GM19351 (cell line): Measurements from ENCODE around the gene FBLN2.
"Not testable (repeated sequence)": the region's sequence is repeated elsewhere in the genome, so short reads cannot be mapped to it uniquely, and the experiment has no call there.

Source experiments
- ATAC-seq: cut with Tn5 transposase; IDR thresholded peaks from one replicate; pipeline ENCODE4 v1.9.1; 2021; ENCODE audit warnings: mild to moderate bottlenecking, moderate library complexity; ENCODE audit not compliant: unreplicated experiment

Gene FBLN2

DNA sequence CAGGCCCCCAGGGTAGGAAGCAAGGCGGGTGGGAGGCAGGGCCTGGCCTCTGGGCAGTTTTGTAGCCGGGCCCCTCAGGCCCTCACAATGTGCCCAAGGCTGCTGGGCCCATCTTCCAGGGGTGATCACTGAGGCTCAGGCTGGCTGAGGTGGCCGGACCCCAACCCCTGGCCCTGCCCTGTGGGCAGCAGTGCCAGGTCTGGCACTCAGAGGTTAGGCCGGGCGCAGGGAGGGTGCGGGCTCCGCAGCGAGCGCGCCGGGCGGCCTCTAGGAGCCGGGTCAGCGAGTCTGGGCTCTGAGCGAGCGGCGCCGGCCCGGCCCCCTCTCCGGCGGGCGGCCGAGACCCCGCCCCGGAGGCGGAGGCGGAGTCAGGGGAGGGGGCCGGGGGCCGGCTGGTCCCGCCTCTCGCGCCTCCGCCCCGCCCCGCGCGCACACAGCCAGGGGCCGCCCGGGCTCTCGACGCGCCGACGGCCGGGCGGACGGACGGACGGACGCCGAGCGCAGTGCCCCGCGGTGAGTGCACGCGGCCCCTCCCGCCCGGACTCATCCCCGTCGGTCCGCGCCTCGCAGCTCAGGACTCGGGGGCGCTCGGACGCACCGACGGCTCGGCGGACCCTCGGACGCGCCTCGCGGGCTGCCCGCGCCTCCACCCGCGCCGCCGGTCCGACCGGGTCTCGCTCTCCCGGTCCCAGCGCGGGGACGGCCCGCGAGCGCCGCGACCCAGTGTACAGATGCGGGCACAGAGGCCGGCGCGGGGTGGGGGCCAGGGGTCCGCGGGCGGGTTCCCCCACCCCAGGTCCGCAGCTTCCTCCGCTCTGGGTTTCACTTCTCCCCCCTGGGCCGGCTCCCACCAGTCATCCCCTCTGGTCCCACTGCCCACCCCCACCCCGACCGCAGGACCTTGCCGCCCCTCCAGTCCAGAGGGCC lies at the start of gene FBLN2:
Gene FBLN2, plus strand, starts transcription at position 430 of the 927 bp plus-strand sequence. CDS start 21,231 bp downstream, outside the sequence.
- ATAC-seq: no peak

DNA sequence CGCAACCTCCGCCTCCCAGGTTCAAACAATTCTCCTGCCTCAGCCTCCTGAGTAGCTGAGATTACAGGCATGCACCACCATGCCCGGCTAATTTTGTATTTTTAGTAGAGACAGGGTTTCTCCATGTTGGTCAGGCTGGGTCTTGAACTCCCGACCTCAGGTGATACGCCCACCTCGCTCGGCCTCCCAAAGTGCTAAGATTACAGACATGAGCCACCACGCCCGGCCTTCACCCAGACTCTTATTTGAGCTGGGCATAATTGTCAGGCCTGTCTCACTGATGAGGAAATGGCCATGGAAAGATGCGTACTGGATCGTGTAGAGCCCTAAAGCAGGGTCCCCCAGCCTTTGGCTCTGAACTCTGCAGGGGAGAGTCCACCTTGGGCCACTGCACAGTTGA lies 49.7 kb upstream of the FBLN2 start:
- ATAC-seq: not testable (repeated sequence)

DNA sequence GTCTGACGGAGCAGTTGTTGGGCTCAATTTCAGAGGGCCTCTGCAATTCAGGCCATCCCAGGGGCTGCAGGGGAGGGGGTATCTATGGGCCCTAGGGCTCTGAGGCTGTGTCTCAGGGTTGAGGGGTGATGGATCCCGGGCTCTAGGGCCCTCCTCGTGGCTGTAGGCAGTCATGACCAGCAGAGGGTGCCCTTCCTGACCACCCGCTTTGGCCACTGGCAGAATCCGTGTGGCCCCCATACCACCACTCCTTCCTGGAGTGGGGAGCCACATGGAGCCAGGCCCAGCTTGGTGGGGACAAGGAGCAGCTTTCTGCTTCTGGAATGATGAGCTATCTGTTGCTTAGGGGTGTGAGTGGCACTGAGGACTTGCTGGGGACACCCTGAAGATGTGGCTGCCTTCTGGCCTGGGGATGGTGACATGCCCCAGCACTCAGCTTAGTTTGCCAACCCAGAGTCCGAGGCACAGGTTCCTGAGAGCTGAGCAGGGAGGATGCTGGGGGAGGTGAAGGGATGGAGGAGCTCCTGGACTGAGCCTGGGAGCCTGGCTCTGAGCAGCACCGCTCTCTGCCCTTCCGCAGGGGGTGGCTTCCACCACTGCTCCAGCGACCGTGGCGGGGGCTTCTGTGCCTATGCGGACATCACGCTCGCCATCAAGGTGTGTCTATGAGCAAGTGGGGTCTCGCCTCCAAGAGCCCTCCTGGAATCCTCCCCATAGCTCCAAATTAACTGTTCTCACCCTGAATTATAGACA lies 48.6 kb upstream of the FBLN2 start:
- peak; percentile 45 for ATAC-seq

DNA sequence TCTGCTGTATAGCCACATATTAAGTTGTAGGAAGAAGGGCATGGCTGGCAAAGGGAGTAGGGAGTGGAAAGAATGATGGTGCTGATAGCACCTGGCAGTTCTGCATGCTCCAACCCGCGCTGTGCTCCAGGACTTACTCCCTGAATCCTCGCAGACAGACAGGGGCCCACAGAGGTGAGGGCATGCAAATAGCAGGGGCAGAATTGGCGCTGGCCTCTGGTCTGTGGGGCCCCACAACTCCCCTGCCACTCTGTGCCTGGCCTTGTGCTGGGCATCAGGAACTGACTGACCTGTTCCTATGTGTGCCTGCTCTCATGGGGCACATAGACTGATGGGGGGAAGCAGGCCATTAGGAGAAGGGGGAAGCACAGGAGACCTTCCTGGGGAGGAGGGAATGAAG lies 47.9 kb upstream of the FBLN2 start:
- no peak for ATAC-seq

DNA sequence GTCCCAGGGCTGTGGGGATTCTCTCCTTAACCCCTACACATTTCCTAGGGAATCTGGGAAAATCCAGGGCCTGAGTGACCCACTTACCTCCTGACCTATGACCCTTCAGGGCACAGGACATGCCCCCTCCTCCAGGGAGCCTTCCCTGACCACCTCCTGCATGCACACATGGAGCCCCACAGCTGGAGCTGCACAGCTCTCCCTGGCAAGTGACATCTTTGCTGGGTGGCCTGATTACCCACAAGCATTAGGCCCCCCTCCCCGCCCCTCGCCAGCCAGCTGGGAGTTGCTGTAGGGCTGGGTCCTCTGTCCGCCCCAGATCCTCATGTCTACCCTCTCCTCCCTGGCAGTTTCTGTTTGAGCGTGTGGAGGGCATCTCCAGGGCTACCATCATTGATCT lies 47.4 kb upstream of the FBLN2 start:
- no peak for ATAC-seq

DNA sequence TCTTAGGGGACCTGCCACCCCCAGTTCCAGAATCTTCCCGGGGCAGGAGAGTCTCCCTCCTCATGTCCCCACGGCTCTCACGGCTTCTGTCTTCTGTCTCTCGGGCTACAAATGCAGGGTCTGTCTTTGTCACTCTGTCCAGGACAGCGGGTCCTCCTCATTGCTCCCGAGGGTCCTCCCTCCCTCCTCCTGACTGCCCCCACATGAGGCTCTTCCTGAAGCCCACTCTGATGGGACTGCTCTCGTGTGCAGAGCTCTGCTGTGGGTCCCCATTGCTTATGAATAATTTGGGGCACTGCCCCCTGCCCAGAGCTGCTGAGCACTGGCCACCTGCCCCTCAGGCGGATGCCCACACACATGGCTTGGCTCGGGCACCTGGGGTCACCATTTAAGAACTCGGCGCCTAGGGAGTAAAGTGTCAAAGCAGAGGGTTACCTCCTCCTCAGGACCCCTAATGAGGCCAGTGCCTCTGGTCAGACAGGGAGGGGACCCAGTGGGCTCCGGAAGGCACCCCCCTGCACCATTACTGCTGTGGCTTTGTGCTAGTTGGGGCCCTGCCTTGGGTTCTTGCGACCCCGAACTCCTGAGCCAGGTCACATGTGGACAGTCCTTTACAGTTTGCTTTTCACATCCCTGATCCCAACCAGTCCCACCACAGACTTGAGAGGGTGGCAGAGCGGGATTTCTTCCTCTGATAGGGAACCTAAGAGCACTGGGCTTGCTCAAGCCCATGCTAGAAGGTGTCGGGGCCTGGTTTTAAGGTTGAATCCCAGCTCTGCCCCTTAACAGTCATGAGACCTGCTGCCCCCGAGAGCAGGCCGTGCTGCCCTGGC lies 46.8 kb upstream of the FBLN2 start:
- ATAC-seq: no peak

DNA sequence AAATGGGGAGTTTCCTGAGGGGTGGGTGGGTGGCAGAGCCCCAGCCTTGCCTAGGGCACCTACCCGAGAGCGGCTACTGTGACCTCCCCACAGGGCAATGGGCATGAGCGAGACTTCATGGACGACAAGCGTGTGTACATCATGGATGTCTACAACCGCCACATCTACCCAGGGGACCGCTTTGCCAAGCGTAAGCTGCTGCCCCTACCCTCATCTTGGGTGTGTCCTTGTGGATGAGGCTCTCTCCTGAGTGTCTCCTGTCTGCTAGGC lies 46.2 kb upstream of the FBLN2 start:
- ATAC-seq: no peak

DNA sequence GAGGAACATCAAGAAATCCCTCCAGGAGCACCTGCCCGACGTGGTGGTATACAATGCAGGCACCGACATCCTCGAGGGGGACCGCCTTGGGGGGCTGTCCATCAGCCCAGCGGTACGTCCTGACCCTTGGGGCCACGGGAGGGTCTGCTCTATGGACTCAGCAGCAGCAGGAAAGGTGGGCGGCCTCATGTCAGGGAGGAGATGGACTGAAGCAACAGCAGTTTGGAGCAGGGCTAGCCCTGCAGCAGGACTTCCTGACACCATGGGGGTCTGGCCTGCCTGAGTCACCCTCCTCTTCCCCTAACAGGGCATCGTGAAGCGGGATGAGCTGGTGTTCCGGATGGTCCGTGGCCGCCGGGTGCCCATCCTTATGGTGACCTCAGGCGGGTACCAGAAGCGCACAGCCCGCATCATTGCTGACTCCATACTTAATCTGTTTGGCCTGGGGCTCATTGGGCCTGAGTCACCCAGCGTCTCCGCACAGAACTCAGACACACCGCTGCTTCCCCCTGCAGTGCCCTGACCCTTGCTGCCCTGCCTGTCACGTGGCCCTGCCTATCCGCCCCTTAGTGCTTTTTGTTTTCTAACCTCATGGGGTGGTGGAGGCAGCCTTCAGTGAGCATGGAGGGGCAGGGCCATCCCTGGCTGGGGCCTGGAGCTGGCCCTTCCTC lies 44.6 kb upstream of the FBLN2 start:
- no peak for ATAC-seq

DNA sequence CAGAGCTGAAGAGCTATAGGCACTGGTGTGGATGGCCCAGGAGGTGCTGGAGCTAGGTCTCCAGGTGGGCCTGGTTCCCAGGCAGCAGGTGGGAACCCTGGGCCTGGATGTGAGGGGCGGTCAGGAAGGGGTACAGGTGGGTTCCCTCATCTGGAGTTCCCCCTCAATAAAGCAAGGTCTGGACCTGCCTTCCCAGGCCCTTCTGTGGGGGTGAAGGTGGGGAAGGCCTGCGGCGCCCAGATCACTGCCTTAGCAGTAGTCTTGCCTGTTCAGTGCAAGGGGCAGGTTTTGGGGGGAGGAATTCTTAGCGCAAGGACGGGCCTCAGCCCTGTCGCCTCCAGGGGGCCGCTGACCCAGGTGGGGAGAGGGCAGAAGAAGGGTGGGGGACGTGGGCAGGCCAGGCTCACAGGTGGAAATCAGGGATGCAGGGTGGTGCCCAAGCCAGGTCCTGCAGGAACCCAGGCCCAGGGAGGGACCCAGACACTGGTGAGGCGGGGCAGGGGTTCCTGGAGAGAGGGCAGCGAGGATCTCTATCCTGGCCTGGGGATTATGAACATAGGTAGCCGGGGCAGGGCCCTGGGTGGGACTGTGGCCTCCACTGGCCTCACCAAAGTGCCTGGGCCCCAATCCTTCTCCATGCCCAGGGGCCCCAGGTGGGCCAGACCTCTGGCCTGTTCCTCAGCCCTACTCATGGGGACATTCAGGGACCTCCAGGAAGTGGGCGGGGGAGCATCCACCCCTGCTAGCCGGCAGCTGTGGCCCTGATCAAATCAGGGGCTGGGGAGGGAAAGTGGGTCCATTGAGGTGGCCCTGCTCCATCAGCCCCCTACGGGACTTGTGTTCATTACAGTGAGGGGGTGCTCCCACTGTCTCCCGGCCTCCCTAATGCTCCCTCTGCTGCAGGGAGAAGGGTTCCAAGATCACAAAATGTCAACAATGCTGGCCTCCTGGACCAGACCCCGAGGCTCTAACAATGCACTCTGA lies 43.5 kb upstream of the FBLN2 start:
- ATAC-seq: no peak

DNA sequence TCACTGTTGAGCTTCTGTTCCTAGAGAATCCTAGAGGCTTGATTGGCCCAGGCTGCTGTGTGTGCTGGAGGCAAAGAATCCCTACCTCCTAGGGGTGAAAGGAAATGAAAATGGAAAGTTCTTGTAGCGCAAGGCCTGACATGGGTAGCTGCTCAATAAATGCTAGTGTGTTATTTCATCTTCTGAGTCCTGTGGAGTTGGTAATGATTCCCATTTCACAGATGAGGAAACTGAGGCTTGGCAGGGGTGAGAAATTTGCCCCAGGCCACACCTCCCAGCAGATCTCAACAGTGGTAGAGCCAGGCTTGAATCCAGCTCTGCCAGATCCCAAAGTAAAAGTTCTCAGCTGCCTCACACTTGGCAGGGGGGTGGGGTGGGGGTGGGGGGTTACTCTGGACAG lies 42.7 kb upstream of the FBLN2 start:
- ATAC-seq: no peak

DNA sequence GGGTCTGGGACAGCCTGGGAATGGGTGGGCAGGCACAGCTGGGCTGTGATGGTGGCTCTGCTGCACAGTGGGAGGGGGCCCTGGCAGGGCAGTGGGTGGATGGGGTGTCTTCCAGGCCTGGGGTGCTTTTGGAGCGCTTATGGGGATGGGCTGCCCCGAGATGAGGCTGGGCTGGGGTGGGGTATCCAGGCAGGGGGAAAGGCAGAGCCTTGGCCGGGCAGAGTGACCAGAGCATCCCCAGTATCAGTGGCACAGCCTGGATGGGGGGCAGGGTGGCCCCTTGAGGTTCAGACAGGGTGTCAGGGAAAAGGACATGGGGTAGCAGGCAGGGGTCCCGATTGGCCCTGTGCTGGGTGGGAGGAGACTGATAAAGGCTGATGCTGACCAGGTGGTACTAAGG lies 42.2 kb upstream of the FBLN2 start:
- ATAC-seq: no peak

DNA sequence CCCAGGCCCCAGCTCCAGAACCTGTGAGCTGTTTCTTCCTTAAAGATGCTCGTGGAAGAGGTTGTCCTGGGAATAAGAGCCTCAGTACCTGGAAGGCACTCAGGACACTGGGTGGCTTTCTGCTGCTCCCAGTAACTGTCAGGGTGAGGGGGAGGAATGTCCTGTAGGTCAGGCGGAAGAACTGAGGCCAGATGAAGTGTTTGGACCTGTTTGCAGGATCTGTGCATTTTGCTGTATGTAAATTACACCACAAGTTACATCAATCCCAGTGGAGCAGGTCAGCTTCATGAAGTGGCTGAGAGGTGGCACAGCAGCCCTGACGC lies 41.7 kb upstream of the FBLN2 start:
- no peak for ATAC-seq

DNA sequence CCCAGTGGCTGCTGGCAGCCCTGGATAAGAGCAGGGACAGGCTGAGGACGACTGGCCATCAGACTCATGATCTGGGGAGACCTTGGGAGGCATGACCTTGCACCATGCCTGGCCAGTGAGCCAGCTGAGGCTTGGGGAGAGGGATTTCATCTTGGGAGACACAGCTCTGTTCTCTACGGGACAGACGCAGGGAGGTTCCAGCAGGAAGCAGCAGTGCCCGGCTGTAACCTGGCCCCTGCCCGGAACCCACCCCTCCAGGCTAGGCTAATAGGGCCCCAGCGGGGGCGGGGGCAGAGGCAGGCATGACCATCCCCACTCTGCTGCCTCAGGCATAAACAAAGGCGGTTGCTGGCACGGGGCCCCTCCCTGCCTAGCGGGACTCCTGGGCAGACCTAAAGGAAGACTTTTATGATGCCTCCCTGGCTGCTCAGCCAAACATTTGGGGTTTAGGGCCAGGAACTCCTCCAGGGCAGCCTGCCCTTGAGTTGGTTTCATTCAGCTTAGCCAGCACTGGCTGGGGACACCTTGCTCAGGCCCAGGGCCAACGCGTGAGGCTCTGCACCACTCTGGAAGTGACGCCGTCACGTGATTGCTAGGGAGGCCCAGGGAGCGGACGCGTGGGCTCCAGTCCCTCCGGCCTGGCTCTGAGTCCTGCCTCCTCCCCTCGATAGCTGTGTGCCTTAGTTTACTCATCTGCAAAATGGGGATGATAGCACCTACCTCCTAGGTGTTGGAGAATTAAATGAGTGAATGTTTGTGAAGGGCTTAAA lies 41.2 kb upstream of the FBLN2 start:
- ATAC-seq: no peak

DNA sequence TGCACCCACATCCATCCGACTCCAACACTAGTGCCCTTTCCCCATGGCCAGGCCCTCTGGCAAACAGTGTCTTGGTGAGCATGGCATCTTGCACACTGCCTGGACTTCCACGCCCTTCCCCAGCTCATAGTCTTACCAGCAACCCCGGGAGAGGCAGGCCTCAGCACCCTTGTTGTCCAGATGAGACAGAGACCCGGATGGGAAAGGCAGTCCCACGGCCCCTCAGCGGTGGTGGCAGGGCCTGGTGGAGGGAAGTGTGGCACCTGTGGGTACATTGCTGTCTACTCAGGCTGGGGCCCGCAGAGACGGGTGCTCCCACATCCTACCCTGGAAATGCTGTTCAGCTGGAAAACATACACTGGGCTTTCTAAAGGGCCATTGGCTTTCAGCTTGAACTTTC lies 40.4 kb upstream of the FBLN2 start:
- ATAC-seq: no peak

DNA sequence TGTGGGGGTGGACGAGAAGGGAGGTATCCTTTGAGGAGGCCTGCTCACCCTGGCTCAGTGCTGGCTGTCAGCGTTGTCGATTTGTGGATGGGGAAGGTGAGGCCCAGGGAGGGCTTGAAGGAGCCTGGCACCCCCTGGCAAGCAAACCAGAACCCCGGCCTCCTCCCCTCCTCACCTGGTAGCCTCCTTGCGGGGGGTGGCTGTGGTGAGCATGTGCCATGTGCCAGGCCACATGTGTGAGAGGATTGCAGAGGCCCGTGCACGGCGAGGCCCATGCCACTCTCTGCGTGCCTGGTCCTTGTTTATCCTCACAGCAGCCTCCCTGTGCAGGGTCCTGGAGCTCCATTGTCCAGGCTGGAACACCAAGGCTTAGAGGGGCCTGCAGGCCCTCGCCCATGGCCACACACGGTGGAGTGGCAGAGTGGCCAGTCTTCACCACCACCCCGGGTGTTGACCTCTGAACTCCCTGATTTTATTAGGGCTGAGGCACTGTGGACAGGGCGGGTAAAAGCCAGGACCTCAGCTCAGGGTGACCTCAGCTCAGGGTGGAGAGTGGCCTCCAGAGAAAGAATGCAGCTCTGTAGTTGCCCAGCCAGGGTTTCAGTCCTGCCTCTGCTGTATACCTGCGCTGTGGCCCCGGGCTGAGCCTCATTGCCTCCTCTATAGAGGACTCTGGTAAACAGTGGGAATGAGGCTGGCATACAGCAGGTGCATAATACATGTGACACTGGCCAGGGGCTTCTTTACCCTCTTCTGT lies 39.7 kb upstream of the FBLN2 start:
- ATAC-seq: no peak

DNA sequence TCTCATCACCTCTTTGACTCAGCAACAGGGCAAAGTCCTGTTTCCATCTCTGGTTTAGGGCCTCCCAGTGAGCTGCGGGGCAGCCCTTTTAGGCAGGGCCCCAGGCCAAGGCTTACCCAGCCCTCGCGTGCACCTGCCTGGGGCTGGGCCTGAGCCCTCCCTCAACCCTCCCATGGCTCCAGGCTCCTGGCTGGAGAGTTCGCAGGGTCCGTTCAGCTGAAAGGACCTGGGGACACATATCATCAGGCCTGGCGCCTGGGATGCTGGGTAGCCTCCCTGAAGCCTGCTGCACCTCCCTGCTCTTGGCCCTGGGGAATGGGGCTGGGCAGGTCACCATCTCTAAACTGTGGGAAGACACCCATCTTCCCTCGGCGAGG lies 39.1 kb upstream of the FBLN2 start:
- no peak for ATAC-seq

DNA sequence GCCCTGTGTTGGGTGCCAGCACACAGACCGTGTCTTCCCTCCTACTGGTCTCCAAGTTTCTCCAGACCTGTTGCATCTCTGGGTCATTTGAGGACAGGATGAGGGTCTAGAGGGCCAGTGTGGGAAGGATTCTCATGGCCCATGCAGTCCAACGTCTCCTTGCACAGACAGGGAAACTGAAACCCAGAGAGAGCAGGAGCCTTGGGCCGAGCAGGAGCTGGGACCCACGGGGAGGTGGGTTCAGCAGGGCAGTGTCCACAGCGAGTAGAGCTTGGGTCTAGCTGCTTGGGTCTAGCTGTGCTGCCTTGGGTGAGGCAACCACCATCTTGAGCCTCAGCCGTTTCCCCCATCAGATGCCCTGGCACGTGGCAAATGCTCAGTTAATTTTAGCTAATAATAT lies 36.5 kb upstream of the FBLN2 start:
- ATAC-seq: no peak

DNA sequence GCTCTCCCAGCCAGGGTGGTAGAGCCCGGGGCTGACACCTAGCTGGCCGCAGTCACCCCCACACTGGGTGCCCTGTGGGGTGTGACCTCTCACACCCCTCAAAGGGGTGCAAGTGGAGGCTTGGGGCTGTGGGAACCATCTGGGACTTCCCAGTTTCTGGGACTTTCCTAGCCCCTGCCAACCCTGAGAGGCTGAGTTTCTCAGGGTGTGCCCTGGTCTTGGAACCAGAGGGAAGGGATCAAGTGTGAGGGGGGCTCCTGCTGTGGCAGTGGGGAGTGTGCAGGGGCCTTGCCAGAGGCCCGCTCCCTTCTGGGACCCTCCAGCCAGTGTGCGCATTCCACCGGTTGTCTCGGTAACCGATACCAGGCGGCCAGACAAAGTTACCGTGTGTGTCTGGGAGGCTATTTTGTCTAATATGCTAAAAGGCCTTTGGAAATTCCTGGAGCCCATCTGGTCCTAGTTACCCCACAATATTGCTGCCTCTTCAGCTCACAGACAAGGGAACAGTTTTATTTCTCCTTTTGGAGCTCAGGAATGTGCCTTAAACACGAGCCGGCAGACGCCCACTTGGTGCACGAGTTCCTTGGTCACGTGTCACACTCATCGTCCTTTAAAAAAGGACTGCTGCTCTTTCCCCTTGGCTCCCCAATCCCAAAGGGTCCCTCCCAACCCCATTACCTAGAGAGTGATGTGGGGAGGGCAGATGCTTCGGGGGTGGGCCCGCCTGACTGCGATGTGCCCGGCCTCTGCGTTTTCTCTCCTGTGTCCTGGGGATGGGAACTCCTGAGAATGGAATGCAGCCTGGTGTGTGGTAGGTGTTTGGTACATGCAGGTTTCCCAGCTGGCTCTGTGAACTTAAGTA lies 35.6 kb upstream of the FBLN2 start:
- ATAC-seq: no peak
